Neural progenitor cell (in vitro differentiated cells): ENCODE results near the gene GLE1. TPM values are rescaled to one million over a fixed set of nuclear protein-coding genes. Genes with fewer than 3 reads are reported as not detected.

Source experiments
- DNase-seq: peaks from one replicate; pipeline ENCODE4 v3.0.0-alpha.2; 2016; ENCODE audit warnings: low spot score
- H2AFZ ChIP-seq: fragments of 200-600 bp; sonication (generic); replicated peaks from 2 replicates; pipeline ENCODE4 v1.6.1; 2016; ENCODE audit warnings: antibody characterized with exemption
- H3F3A ChIP-seq: fragments of 200-600 bp; sonication (generic); 2 replicates; pipeline ENCODE4 v1.6.1; 2016; ENCODE audit warnings: antibody characterized with exemption, low read depth
- H3K27ac ChIP-seq: fragments of 200-600 bp; sonication (generic); 2 replicates; pipeline ENCODE4 v1.5.1; 2016; ENCODE audit warnings: mild to moderate bottlenecking
- H3K27me3 ChIP-seq: fragments of 200-600 bp; sonication (generic); 2 replicates; pipeline ENCODE4 v1.6.1; 2016; ENCODE audit warnings: mild to moderate bottlenecking, moderate library complexity
- H3K36me3 ChIP-seq: fragments of 200-600 bp; sonication (generic); 2 replicates; pipeline ENCODE4 v1.5.1; 2016
- H3K4me1 ChIP-seq: fragments of 200-600 bp; sonication (generic); 2 replicates; pipeline ENCODE4 v1.6.1; 2016; ENCODE audit warnings: mixed run types
- H3K4me2 ChIP-seq: fragments of 200-600 bp; sonication (generic); 2 replicates; pipeline ENCODE4 v1.6.1; 2016
- H3K4me3 ChIP-seq: fragments of 200-600 bp; sonication (generic); 2 replicates; pipeline ENCODE4 v1.5.1; 2016
- H3K79me2 ChIP-seq: fragments of 200-600 bp; sonication (generic); 2 replicates; pipeline ENCODE4 v1.6.1; 2016; ENCODE audit warnings: low read depth
- H3K9ac ChIP-seq: fragments of 200-600 bp; sonication (generic); 2 replicates; pipeline ENCODE4 v1.6.1; 2016
- H3K9me3 ChIP-seq: fragments of 200-600 bp; sonication (generic); 2 replicates; pipeline ENCODE4 v1.5.1; 2016; ENCODE audit warnings: low read depth
- H4K20me1 ChIP-seq: fragments of 200-600 bp; sonication (generic); 2 replicates; pipeline ENCODE4 v1.6.1; 2016; ENCODE audit warnings: low read depth
- H3K27ac Mint-ChIP-seq: 3 replicates; pipeline ENCODE4 v1.8.0; 2021; ENCODE audit warnings: mixed read lengths
- H3K27me3 Mint-ChIP-seq: 2 replicates; pipeline ENCODE4 v1.8.0; 2022; ENCODE audit warnings: low read depth, mild to moderate bottlenecking, inconsistent platforms, moderate library complexity, mixed read lengths; ENCODE audit not compliant: insufficient read depth
- H3K36me3 Mint-ChIP-seq: 3 replicates; pipeline ENCODE4 v1.8.0; 2021; ENCODE audit warnings: mixed read lengths
- H3K4me1 Mint-ChIP-seq: 3 replicates; pipeline ENCODE4 v1.8.0; 2021; ENCODE audit warnings: mixed read lengths
- H3K4me3 Mint-ChIP-seq: 3 replicates; pipeline ENCODE4 v1.8.0; 2021; ENCODE audit warnings: mild to moderate bottlenecking, moderate library complexity, mixed read lengths
- H3K9me3 Mint-ChIP-seq: 3 replicates; pipeline ENCODE4 v1.8.0; 2020; ENCODE audit warnings: mixed read lengths
- CTCF ChIP-seq: fragments of 200-600 bp; sonication (generic); IDR thresholded peaks from 2 replicates; pipeline ENCODE4 v1.5.1; 2017; ENCODE audit warnings: antibody characterized with exemption, mild to moderate bottlenecking
- EZH2 ChIP-seq: fragments of 200-600 bp; sonication (generic); IDR thresholded peaks from 2 replicates; pipeline ENCODE4 v1.6.1; 2017; ENCODE audit warnings: antibody characterized with exemption, mild to moderate bottlenecking, moderate library complexity
- EZH2phosphoT487 ChIP-seq: fragments of 200-600 bp; sonication (generic); IDR thresholded peaks from 2 replicates; pipeline ENCODE4 v1.6.1; 2017; ENCODE audit warnings: antibody characterized with exemption
- total RNA-seq: library from RNA; depleted of rRNA; stranded (reverse); fragments of >200 nt; gene quantifications from 2 replicates; pipeline ENCODE4 v1.2.3, GENCODE V29; 2015; ENCODE audit warnings: low replicate concordance

GLE1 gene
- total RNA-seq, 1 donor from 2014 or later = 22.7 TPM

- no peaks in the 10 kb centered on the region for H3F3A ChIP-seq
- H3K4me2 ChIP-seq = no peak overlapping the region
- Mint-ChIP-seq H3K4me1 (no peaks in the 10 kb centered on the region), H3K4me3 (no peak overlapping the region), H3K9me3 (no peaks in the 10 kb centered on the region), H3K27ac (no peak overlapping the region), H3K36me3 (peaks cover 23% of the 10 kb centered on the region), H3K27me3 (peaks cover 4% of the 10 kb centered on the region)
- TF ChIP-seq CTCF = no peak
- TF ChIP-seq EZH2phosphoT487 = no peak
- no peak for TF ChIP-seq EZH2
- no peak overlapping the region for H3K4me3 ChIP-seq
- H3K9me3 ChIP-seq = no peaks in the 10 kb centered on the region
- DNase-seq = no peak
- no peak overlapping the region for H2AFZ ChIP-seq
- H3K36me3 ChIP-seq = no peaks in the 10 kb centered on the region
- H4K20me1 ChIP-seq = no peaks in the 10 kb centered on the region
- no peak overlapping the region for H3K9ac ChIP-seq
- no peaks in the 10 kb centered on the region for H3K79me2 ChIP-seq
- no peak overlapping the region for H3K27ac ChIP-seq
- H3K27me3 ChIP-seq = no peaks in the 10 kb centered on the region
- no peaks in the 10 kb centered on the region for H3K4me1 ChIP-seq
Observed at GRCh38 chr9:128469070-128469469, 35.4 kb upstream of the GLE1 start.

GRCh38 chr9:128470560-128470959 lies 34.0 kb upstream of the GLE1 start:
- DNase-seq = no peak
- no peaks in the 10 kb centered on the region for H3K4me1 ChIP-seq
- peaks cover 4% of the 10 kb centered on the region for H3K27me3 Mint-ChIP-seq
- H3K79me2 ChIP-seq = no peaks in the 10 kb centered on the region
- H3K4me3 Mint-ChIP-seq = no peak overlapping the region
- peaks cover 28% of the 10 kb centered on the region for H3K36me3 Mint-ChIP-seq
- no peaks in the 10 kb centered on the region for H3K27me3 ChIP-seq
- no peak overlapping the region for H3K4me3 ChIP-seq
- H3K9me3 ChIP-seq = no peaks in the 10 kb centered on the region
- no peak overlapping the region for H2AFZ ChIP-seq
- no peaks in the 10 kb centered on the region for H4K20me1 ChIP-seq
- H3K9me3 Mint-ChIP-seq = no peaks in the 10 kb centered on the region
- H3K4me2 ChIP-seq = no peak overlapping the region
- no peaks in the 10 kb centered on the region for H3F3A ChIP-seq
- H3K27ac ChIP-seq = no peak overlapping the region
- H3K4me1 Mint-ChIP-seq = no peaks in the 10 kb centered on the region
- no peak overlapping the region for H3K9ac ChIP-seq
- no peak for TF ChIP-seq CTCF
- TF ChIP-seq EZH2phosphoT487 = no peak
- no peak for TF ChIP-seq EZH2
- peak overlapping the region; percentile 59 for H3K27ac Mint-ChIP-seq
- no peaks in the 10 kb centered on the region for H3K36me3 ChIP-seq

- Histone ChIP-seq H3K4me1 (no peaks in the 10 kb centered on the region), H3K4me3 (no peak overlapping the region), H3K4me2 (no peak overlapping the region), H3K79me2 (no peaks in the 10 kb centered on the region), H4K20me1 (no peaks in the 10 kb centered on the region), H3K9me3 (no peaks in the 10 kb centered on the region), H3K36me3 (no peaks in the 10 kb centered on the region), H2AFZ (no peak overlapping the region), H3K27me3 (no peaks in the 10 kb centered on the region), H3K27ac (no peak overlapping the region), H3F3A (no peaks in the 10 kb centered on the region), H3K9ac (no peak overlapping the region)
- H3K4me1 Mint-ChIP-seq = no peaks in the 10 kb centered on the region
- DNase-seq = no peak
- no peaks in the 10 kb centered on the region for H3K9me3 Mint-ChIP-seq
- no peak overlapping the region for H3K27ac Mint-ChIP-seq
- TF ChIP-seq EZH2phosphoT487 = no peak
- TF ChIP-seq EZH2 = no peak
- no peak for TF ChIP-seq CTCF
- no peak overlapping the region for H3K4me3 Mint-ChIP-seq
- peaks cover 4% of the 10 kb centered on the region for H3K27me3 Mint-ChIP-seq
- peaks cover 27% of the 10 kb centered on the region for H3K36me3 Mint-ChIP-seq
Observed at GRCh38 chr9:128473104-128473503, 31.4 kb upstream of the GLE1 start.

- no peak overlapping the region for H3K4me3 ChIP-seq
- TF ChIP-seq CTCF (no peak), EZH2 (no peak), EZH2phosphoT487 (no peak)
- H4K20me1 ChIP-seq = no peaks in the 10 kb centered on the region
- Mint-ChIP-seq H3K27ac (no peak overlapping the region), H3K4me3 (no peak overlapping the region), H3K36me3 (peaks cover 28% of the 10 kb centered on the region), H3K4me1 (no peaks in the 10 kb centered on the region), H3K9me3 (no peaks in the 10 kb centered on the region), H3K27me3 (peaks cover 8% of the 10 kb centered on the region)
- H3K4me1 ChIP-seq = no peaks in the 10 kb centered on the region
- no peaks in the 10 kb centered on the region for H3K9me3 ChIP-seq
- no peak overlapping the region for H3K4me2 ChIP-seq
- no peaks in the 10 kb centered on the region for H3K27me3 ChIP-seq
- no peaks in the 10 kb centered on the region for H3F3A ChIP-seq
- DNase-seq = no peak
- H3K9ac ChIP-seq = no peak overlapping the region
- no peak overlapping the region for H3K27ac ChIP-seq
- no peak overlapping the region for H2AFZ ChIP-seq
- H3K79me2 ChIP-seq = no peaks in the 10 kb centered on the region
- no peaks in the 10 kb centered on the region for H3K36me3 ChIP-seq
Observed at GRCh38 chr9:128475867-128476266, 28.7 kb upstream of the GLE1 start.
